GM21526 (cell line): ENCODE data around the gene TNK1.
"Not testable (repeated sequence)": the region's sequence is repeated elsewhere in the genome, so short reads cannot be mapped to it uniquely, and the experiment has no call there.

Source experiments
- ATAC-seq: cut with Tn5 transposase; IDR thresholded peaks from one replicate; pipeline ENCODE4 v1.9.1; 2021; ENCODE audit warnings: moderate library complexity; ENCODE audit not compliant: unreplicated experiment, low FRiP score

Gene TNK1

DNA sequence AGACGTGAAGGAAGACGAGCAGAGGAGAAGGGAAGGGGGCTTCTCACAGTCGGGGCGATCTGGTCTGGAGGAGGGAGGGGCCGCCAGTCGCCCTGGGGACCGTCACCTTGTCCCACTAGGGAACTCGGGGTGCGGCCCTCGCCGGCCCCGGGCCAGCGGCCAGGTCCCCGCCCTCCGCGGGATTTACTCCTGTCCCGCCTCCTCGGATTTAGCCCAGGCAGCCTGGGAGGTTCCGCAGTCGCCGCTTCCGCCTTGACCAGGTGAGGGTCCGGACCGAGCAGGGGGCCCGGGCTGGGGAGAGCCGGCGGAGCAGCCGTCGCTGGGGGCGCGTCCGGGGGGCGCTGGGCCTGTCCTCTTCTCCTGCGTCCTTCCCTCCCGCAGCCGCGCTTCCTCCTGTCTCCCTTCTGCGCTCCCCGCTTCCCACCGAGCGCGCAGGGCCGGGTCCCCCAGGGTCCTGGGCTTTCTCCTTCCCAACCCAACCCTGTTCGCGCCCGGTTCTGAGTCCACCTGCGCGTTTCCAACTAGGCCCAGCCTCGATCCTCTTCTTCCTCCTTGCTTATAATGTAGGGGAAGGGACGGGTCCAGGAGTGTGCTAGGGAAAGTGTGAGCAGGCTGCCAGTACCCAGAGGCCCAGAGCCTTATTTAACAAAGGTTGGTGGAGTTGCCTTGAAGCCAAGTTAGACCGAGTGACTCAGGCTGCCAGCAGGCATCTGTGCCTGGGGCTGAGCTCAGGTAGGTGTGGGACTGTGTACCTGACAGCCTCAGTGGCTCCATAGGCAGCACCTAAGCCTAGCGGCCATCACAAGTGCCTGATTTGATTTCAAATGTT lies at the start of gene TNK1:
Gene TNK1, plus strand, starts transcription at position 235 of the 829 bp plus-strand sequence. CDS start 1,838 bp downstream, outside the sequence.
- ATAC-seq: no peak

DNA sequence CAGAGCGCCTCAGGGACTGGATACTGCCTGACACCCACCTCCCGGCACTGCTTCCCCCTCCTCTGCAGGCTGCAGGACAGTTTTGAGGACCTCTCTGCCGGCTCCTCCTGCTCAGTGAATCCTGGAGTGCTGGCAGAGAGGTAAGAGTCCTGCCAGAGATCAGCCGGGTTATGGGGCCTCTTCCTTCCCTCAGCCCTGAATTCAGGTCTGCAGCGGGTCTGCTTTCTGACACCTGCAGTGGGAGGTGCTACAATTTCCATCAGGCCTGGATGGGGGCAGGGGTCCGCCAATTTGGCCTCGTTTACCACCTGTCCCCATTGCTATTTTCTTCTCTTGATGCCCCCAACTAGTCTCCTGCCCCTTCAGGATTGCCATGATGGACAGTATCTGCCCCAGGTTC lies 48.8 kb upstream of the TNK1 start:
- ATAC-seq: no peak

DNA sequence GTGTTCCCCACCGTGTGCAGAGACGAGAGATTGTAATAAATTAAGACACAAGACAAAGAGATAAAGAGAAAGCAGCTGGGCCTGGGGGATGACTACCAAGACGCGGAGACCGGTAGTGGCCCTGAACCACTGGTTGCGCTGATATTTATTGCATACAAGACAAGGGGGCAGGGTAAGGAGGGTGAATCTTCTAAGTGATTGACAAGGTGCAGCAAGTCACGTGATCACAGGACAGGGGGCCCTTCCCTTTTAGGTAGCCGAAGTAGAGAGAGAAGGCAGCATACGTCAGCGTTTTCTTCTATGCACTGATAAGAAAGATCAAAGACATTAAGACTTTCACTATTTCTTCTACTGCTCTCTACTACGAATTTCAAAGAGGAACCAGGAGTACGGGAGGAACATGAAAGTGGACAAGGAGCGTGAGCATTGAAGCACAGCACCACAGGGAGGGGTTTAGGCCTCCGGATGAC lies 48.3 kb upstream of the TNK1 start:
- ATAC-seq: not testable (repeated sequence)

DNA sequence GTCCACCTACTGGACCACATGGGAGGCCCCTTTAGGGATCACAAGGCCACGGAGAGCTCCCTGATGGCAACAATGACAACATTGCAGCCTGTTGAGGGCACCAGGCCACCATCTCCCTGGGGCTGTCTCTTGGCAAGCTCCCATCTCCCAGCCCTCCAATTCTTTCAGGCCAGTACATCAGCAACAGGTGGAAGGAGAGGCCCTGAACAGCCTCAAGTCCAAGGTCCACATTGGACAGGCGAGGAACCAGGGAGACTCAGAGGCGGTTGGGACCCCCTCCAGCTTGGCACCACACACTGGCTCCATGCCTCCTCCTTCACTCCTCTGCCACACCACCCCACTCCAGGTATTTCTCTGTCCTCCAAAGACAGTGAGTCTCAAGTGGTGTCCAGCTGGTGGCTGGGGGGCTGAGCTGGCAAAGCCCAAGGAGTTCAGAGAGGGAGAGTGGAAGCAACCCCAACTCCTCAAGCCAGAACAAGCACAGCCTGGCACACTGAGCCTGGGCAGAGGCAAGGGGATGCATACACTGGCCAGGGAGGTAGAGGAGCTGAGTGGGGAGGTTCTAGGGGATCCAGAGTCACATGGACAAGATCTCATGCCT lies 45.9 kb upstream of the TNK1 start:
- no peak for ATAC-seq

DNA sequence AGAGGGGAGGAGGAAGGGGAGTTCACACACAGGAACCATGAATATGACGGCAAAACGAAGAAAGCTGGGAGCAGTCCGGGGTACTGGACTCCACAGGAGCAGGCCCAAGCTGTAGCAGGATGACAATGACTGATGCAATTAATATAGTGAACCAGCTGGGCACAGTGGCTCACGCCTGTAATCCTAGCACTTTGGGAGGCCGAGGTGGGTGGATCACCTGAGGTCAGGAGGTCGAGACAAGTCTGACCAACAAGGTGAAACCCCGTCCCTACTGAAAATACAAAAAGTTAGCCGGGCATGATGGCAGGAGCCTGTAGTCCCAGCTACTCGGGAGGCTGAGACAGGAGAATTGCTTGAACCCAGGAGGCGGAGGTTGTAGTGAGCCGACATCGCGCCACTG lies 45.1 kb upstream of the TNK1 start:
- ATAC-seq: not testable (repeated sequence)

DNA sequence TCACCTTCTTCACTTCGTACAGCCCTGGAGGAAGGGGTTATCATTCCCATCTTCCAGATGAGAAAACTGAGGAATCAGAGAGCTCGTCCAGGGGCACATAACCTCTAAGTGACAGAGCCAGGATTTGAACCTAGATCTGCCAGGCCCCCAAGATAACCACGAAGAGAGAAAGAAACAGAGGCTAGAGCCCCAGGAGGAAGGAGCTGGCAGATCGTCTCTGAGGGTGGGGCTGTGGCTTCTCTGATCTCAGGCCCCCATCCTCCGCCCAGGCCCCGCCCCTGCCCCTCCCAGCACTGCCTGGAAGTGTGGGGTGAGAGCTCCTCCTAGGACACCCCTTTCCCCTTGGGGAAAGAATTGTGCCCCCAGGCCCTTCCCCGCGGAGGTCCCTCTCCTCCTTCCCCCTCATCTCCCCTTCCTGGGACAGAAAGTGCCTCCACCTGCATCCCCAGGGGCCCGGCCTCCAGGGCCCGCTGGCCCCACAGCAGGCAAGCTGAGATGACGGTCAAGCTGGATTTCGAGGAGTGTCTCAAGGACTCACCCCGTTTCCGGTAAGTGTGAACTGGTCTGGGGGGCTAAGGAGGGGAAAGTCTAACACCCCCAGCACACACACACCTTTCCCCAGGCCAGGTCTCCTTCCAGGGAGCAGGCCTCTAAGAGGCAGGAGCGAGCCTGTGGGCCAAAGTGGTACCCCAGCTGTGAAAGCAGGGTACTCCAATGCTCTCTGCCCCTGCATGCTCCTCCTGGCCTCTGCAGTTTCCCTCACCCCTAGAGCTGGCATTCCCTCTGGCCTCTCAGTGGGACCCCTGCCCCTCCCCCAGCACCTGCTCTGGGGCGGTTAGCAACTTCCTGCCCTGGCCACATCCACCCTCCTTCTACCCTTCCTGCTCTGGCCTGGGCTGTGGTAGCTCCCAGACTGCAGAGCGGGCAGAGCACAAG lies 44.4 kb upstream of the TNK1 start, which contains the start of gene ACAP1:
Gene ACAP1, plus strand, starts transcription at position 290 of the 936 bp plus-strand sequence. Its CDS starts 206 bp downstream, at position 496.
- ATAC-seq: peak; percentile 49

DNA sequence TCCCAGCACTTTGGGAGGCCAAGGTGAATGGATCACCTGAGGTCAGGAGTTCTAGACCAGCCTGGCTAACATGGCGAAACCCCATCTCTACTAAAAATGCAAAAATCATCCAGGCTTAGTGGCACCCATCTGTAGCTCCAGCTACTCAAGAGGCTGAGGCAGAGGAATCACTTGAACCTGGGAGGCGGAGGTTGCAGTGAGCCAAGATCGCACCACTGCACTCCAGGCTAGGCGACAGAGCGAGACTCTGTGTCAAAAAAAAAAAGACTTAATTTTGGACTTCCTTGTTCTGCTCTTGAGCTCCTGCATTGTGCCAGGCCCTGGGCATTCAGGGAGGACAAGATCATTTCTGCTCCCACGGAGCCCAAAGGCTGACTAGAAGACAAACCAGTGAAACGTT lies 43.3 kb upstream of the TNK1 start:
- ATAC-seq: not testable (repeated sequence)

DNA sequence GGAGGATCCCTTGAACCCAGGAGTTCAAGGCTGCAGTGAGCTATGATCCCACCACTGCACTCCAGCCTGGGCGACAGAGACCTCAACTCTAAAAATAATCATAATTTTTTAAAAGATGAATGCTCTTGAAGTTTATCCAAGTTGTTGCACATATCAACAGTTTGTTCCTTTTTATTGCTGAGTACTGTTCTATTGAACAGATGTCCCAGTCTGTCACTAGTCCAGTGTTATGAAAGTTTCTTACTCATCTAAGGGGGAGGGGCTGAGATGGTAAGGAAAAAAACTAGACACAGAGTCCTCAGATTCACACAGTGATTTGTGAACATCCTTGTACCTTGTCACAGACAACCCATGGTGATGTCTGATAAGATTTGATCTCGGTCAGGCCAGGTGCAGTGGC lies 40.7 kb upstream of the TNK1 start:
- no peak for ATAC-seq

DNA sequence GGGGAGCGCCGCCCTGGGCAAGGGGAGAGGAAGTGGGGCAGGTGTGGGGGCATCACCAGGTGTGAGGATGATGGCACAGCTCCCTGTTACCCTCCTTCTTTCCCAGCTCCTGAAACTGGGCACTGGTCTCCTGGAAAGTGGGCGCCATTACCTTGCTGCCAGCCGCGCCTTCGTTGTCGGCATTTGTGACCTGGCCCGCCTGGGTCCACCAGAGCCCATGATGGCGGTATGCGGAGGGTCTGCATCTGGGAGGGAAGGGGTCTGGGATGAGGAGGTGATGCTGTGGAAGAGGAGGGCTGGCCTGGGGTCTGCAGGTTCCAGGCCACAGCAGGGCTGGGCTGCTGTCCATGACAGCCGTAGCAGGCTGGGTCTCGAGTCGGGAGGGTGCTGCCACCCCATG lies 39.0 kb upstream of the TNK1 start:
- ATAC-seq: no peak

DNA sequence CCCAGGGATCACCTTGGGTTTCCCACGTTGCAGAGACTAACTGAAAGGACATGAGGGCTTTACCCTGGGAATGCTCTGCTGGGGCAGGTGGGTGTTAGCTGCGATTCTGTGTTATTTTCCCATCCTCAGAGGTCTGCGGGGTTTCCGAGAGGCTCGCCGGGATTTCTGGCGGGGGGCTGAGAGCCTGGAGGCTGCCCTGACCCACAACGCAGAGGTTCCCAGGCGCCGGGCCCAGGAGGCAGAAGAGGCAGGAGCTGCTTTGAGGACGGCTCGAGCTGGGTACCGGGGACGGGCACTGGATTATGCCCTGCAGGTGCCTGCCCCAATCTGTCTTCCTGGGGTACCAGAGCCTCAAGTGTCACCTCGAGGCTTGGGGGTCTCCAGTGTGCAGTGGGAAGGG lies 37.6 kb upstream of the TNK1 start:
- ATAC-seq: no peak

DNA sequence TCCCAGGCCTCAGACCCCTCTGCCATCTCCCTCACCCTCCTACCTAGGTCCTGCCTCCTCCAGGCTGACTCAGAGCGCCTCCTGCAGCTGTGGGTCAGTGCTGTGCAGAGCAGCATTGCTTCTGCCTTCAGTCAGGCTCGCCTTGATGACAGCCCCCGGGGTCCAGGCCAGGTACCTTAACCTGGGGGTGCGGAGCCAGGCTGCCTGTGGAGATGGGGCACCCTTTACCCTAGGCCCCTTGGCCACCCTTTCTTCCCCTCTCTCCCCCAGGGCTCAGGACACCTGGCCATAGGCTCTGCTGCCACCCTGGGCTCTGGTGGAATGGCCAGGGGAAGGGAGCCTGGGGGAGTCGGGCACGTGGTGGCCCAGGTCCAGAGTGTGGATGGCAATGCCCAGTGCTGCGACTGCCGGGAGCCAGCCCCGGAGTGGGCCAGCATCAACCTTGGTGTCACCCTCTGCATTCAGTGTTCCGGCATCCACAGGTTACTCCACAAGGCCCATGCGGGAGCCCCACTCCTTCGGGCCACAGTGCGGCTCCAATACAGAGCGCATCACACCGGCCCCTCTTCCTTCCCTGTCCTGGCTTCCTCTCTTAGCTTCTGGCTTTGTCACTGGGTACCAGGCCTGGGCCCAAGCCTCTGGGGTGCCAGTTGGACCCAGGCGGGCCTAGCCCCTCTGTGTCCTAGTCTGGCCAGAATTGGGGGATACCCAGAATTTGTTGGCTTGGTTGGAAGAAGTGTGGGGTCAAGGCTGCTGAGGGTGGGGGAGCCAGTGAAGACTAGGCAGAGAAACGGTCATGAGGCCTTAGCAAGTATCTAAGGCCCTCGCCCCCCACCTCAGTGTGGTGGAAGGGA lies 33.9 kb upstream of the TNK1 start:
- ATAC-seq: no peak

DNA sequence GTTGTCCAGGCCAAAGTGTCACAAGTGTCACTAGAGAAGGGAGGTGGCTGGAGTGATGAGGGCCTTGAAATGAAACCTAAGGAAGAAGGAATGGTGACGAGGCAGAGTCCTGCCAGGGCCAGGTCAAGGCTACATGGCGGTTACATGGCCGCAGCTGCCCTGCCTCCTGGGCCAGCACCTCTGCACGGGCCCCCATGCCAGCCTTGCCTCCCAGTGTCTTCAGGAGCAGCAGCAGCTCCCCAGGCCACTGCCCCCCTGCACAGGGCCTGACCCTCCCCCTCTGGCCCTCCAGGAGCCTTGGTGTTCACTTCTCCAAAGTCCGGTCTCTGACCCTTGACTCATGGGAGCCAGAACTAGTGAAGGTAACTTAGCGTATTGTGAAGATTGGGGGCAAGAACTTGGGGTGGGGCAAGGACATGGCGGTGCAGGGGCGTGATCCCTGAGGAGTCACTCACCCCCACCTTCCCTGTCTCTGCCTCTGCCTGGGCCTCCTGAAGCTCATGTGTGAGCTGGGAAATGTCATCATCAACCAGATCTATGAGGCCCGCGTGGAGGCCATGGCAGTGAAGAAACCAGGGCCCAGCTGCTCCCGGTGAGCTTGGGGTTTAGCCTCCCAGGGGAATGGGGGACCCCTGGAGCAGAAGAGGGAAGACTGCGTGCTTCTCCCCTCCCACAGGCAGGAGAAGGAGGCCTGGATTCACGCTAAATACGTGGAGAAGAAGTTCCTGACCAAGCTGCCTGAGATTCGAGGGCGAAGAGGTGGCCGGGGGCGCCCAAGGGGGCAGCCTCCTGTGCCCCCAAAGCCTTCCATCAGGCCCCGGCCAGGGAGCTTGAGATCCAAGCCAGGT lies 33.0 kb upstream of the TNK1 start:
- ATAC-seq: no peak

DNA sequence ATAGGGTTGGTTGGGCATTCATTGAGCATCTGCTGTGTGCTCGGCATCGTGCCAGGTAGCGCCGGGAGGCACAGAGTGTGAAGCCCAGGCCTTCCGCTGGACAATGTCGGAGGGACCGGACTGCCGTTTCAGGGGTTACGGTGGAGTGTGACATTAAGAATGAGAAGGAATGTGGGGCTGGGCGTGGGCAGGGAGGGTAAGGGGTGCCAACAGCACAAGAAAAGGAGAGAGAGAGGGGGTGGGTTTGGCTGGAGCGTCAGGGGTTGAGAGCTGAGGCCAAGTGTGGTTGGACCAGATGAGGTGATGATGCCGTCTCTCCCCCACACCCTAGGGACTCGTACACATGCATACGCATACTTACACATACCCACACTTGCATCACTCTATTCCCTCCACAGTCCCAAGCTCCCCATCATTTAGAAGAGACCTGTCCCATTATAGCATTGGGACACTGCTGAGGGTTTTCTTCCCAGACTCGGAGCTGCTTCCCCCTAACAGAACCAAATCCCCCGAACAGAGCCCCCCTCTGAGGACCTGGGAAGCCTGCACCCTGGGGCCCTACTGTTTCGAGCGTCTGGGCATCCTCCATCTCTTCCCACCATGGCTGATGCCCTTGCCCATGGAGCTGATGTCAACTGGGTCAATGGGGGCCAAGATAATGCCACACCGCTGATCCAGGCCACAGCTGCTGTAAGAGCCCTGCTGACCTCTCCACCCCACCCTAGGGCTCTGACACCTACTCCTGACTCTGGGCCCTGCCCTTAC lies 32.2 kb upstream of the TNK1 start:
- no peak for ATAC-seq

DNA sequence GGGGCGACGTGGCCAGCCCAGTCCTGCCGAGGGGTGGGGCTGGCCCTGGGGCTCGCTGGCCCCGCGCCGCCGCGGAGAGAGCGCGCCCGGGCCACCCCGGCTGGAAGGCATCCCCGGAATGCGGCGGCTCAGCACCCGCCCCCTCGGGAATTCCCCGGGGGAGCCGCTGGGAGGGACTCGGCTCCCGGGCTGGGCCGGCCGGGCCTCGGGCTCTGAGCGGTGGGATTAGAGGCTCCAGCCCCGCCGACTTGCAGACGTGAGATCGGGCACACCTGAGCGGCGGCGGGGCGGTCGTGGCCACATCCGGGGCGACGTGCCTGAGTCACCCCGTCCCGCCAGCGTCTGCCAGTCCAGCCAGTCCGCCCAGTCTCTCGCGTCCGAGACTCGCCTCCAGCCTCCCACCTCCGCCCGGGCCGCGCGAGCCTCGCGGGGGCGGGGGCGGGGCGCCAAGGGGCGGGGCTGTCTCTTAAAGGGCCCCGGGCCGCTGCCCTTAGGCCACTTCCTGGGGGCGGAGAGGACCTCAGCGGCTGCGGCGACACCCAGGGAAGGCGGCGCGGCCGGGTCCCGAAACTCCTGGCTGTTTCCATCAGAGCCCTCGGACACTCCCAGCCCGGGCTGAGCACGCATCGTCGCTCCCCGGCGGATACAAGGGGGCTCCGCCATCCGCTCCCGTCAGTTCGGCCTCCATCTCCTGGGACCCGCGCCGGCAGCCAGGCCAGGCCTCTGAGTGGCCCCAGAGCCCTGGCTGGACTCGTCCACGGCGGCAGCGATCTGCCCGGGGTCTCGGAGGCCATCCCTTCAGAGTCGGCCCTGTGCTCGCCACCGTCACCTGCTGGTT lies 29.0 kb upstream of the TNK1 start, which contains the start of gene KCTD11:
Gene KCTD11, plus strand, starts transcription at position 498 of the 838 bp plus-strand sequence.
- ATAC-seq: no peak

DNA sequence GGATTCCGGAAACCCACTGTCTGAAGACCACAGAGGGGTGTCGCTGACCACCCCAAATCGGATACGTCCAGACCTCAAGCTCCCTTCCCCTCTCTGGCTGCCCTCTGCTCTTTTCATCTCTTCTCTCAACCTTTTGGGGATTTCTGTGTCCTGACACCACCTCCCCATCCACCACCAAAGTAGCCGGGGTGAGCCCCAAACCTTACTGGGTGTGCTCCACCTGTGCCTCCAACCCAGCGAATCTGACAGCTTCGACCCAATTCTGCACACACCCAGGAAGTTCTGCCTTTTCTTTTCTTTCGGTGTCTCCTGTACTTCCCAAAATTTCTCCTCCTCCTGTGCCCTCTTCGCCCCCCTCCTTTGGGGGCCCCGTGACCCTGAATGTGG lies 28.4 kb upstream of the TNK1 start:
- no peak for ATAC-seq

DNA sequence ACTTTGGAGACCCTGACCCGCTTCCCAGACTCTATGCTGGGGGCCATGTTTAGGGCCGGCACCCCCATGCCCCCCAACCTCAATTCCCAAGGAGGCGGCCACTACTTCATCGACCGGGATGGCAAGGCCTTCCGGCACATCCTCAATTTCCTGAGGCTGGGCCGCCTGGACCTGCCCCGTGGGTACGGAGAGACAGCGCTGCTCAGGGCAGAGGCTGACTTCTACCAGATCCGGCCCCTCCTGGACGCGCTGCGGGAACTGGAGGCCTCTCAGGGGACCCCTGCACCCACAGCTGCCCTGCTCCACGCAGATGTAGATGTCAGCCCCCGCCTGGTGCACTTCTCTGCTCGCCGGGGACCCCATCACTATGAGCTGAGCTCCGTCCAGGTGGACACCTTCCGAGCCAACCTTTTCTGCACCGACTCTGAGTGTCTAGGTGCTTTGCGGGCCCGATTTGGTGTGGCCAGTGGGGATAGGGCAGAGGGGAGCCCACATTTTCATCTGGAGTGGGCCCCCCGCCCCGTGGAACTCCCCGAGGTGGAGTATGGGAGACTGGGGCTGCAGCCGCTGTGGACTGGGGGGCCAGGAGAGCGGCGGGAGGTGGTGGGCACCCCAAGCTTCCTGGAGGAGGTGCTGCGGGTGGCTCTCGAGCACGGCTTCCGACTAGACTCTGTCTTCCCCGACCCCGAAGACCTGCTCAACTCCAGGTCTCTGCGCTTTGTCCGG lies 27.8 kb upstream of the TNK1 start:
- ATAC-seq: no peak
